Astrocyte (in vitro differentiated cells and primary cell): ENCODE data around the gene CLMP. TPM values are rescaled to one million over a fixed set of nuclear protein-coding genes. Genes with fewer than 3 reads are reported as not detected.
A peak's percentile ranks its signal among the peaks of the same experiment; 100 is the strongest.

Source experiments
- DNase-seq: peaks from one replicate; pipeline ENCODE4 v3.0.0-alpha.2; 2010; ENCODE audit warnings: low read depth
- FAIRE-seq: peaks from 2 replicates; lab custom pipeline; 2011; peaks lifted over from hg19 to GRCh38; lab: Jason Lieb, UNC
- H2AFZ ChIP-seq: 2 replicates; pipeline ENCODE4 v1.6.0; 2012; ENCODE audit warnings: low read depth, low read length, inconsistent platforms
- H3K27ac ChIP-seq: 2 replicates; pipeline ENCODE4 v1.5.1; 2011; ENCODE audit warnings: low read depth, low read length, inconsistent platforms
- H3K27me3 ChIP-seq: 2 replicates; pipeline ENCODE4 v1.6.0; 2011; ENCODE audit warnings: low read length, inconsistent platforms; ENCODE audit not compliant: insufficient read depth
- H3K36me3 ChIP-seq: 2 replicates; pipeline ENCODE4 v1.5.1; 2011; ENCODE audit warnings: low read length, inconsistent platforms; ENCODE audit not compliant: insufficient read depth
- H3K4me1 ChIP-seq: 2 replicates; pipeline ENCODE4 v1.5.1; 2011; ENCODE audit warnings: low read length, inconsistent platforms; ENCODE audit not compliant: insufficient read depth
- H3K4me2 ChIP-seq: 2 replicates; pipeline ENCODE4 v1.6.0; 2012; ENCODE audit warnings: low read length, inconsistent platforms
- H3K4me3 ChIP-seq: 2 replicates; pipeline ENCODE4 v1.5.1; 2011; ENCODE audit warnings: low read depth, mild to moderate bottlenecking, low read length, inconsistent platforms; ENCODE audit not compliant: insufficient read depth
- H3K79me2 ChIP-seq: 2 replicates; pipeline ENCODE4 v1.6.0; 2012; ENCODE audit warnings: mild to moderate bottlenecking, low read length, inconsistent platforms; ENCODE audit not compliant: insufficient read depth
- H3K9ac ChIP-seq: 2 replicates; pipeline ENCODE4 v1.6.0; 2012; ENCODE audit warnings: mild to moderate bottlenecking, low read length, inconsistent platforms
- H3K9me3 ChIP-seq: 2 replicates; pipeline ENCODE4 v1.5.1; 2012; ENCODE audit warnings: low read depth, mild to moderate bottlenecking, low read length, inconsistent platforms; ENCODE audit not compliant: insufficient read depth
- H4K20me1 ChIP-seq: 2 replicates; pipeline ENCODE4 v1.6.0; 2012; ENCODE audit warnings: low read length, inconsistent platforms; ENCODE audit not compliant: insufficient read depth
- H3K27ac Mint-ChIP-seq: one replicate; pipeline ENCODE4 v1.8.0; 2021; ENCODE audit warnings: mild to moderate bottlenecking, mixed read lengths; ENCODE audit not compliant: unreplicated experiment
- H3K27me3 Mint-ChIP-seq: one replicate; pipeline ENCODE4 v1.8.0; 2021; ENCODE audit warnings: low read depth, mixed read lengths; ENCODE audit not compliant: unreplicated experiment
- H3K36me3 Mint-ChIP-seq: one replicate; pipeline ENCODE4 v1.8.0; 2021; ENCODE audit warnings: low read depth, mixed read lengths; ENCODE audit not compliant: unreplicated experiment
- H3K4me1 Mint-ChIP-seq: one replicate; pipeline ENCODE4 v1.8.0; 2021; ENCODE audit warnings: low read depth, mixed read lengths; ENCODE audit not compliant: unreplicated experiment
- H3K4me3 Mint-ChIP-seq: one replicate; pipeline ENCODE4 v1.8.0; 2021; ENCODE audit warnings: mild to moderate bottlenecking, moderate library complexity, mixed read lengths; ENCODE audit not compliant: unreplicated experiment
- H3K9me3 Mint-ChIP-seq: one replicate; pipeline ENCODE4 v1.8.0; 2021; ENCODE audit warnings: mild to moderate bottlenecking, mixed read lengths; ENCODE audit not compliant: unreplicated experiment
- CTCF ChIP-seq: IDR thresholded peaks from 2 replicates; pipeline ENCODE4 v1.5.1; 2011; ENCODE audit warnings: low read depth, mild to moderate bottlenecking, inconsistent platforms, low read length, moderate library complexity; ENCODE audit not compliant: insufficient read depth
- EZH2 ChIP-seq: IDR thresholded peaks from 2 replicates; pipeline ENCODE4 v1.6.1; 2012; ENCODE audit warnings: mild to moderate bottlenecking, low read length, inconsistent platforms; ENCODE audit not compliant: insufficient read depth
- total RNA-seq: library from RNA; stranded (reverse); gene quantifications from 2 replicates; pipeline ENCODE4 v1.2.1, GENCODE V29; 2021

Gene CLMP
- total RNA-seq, 1 donor from 2014 or later = 16.0 TPM

GRCh38 chr11:123166071-123166559 lies 28.9 kb downstream of the CLMP start:
- H3K4me3 ChIP-seq = no peak overlapping the region
- peak overlapping the region; percentile 11 for H3K27ac ChIP-seq
- peaks cover 21% of the 10 kb centered on the region for H3K4me1 Mint-ChIP-seq
- H3K27me3 Mint-ChIP-seq = no peaks in the 10 kb centered on the region
- peak overlapping the region; percentile 69 for H3K27ac Mint-ChIP-seq
- H3K36me3 Mint-ChIP-seq = peaks cover 3% of the 10 kb centered on the region
- H3K4me3 Mint-ChIP-seq = peak overlapping the region; percentile 11
- peaks cover 7% of the 10 kb centered on the region for H4K20me1 ChIP-seq
- no peak for FAIRE-seq
- DNase-seq = peak; percentile 91
- no peaks in the 10 kb centered on the region for H3K27me3 ChIP-seq
- peaks cover 50% of the 10 kb centered on the region for H3K79me2 ChIP-seq
- no peaks in the 10 kb centered on the region for H3K9me3 ChIP-seq
- peaks cover 2% of the 10 kb centered on the region for H3K9me3 Mint-ChIP-seq
- H3K9ac ChIP-seq = no peak overlapping the region
- no peak for TF ChIP-seq EZH2
- peak; percentile 57 for TF ChIP-seq CTCF
- H3K4me2 ChIP-seq = no peak overlapping the region
- H3K36me3 ChIP-seq = no peaks in the 10 kb centered on the region
- peak overlapping the region; percentile 3 for H2AFZ ChIP-seq
- peaks cover 4% of the 10 kb centered on the region for H3K4me1 ChIP-seq

GRCh38 chr11:123164732-123165450 lies 30.2 kb downstream of the CLMP start:
- TF ChIP-seq EZH2 = no peak
- TF ChIP-seq CTCF = no peak
- peak; percentile 20 for FAIRE-seq
- Histone ChIP-seq H3K4me3 (no peak overlapping the region), H3K9ac (no peak overlapping the region), H4K20me1 (peaks cover 7% of the 10 kb centered on the region), H3K4me2 (no peak overlapping the region), H2AFZ (no peak overlapping the region), H3K4me1 (peaks cover 4% of the 10 kb centered on the region), H3K27ac (no peak overlapping the region), H3K79me2 (peaks cover 45% of the 10 kb centered on the region), H3K9me3 (no peaks in the 10 kb centered on the region), H3K36me3 (no peaks in the 10 kb centered on the region), H3K27me3 (no peaks in the 10 kb centered on the region)
- Mint-ChIP-seq H3K9me3 (peaks cover 2% of the 10 kb centered on the region), H3K27ac (no peak overlapping the region), H3K36me3 (peaks cover 3% of the 10 kb centered on the region), H3K27me3 (no peaks in the 10 kb centered on the region), H3K4me1 (peaks cover 21% of the 10 kb centered on the region), H3K4me3 (no peak overlapping the region)
- no peak for DNase-seq

- Histone ChIP-seq H3K27ac (no peak overlapping the region), H3K79me2 (peaks cover 36% of the 10 kb centered on the region), H3K4me2 (no peak overlapping the region)
Measured at GRCh38 chr11:123163621-123164020, 31.4 kb downstream of the CLMP start.

More at GRCh38 chr11:123163621-123164020, 31.4 kb downstream of the CLMP start:
- Mint-ChIP-seq H3K36me3 (peaks cover 3% of the 10 kb centered on the region), H3K4me3 (no peak overlapping the region), H3K27ac (no peak overlapping the region), H3K9me3 (no peaks in the 10 kb centered on the region), H3K4me1 (peaks cover 23% of the 10 kb centered on the region), H3K27me3 (no peaks in the 10 kb centered on the region)
- DNase-seq (no peak), FAIRE-seq (no peak)
- peaks cover 7% of the 10 kb centered on the region for H3K4me1 ChIP-seq
- no peaks in the 10 kb centered on the region for H3K9me3 ChIP-seq
- no peaks in the 10 kb centered on the region for H3K27me3 ChIP-seq
- TF ChIP-seq EZH2 = no peak
- peak; percentile 17 for TF ChIP-seq CTCF
- H4K20me1 ChIP-seq = peaks cover 14% of the 10 kb centered on the region
- no peaks in the 10 kb centered on the region for H3K36me3 ChIP-seq
- no peak overlapping the region for H2AFZ ChIP-seq
- no peak overlapping the region for H3K4me3 ChIP-seq
- no peak overlapping the region for H3K9ac ChIP-seq
